Medulla oblongata (tissue), 1 donor: ENCODE measurements around the gene TLCD3A.
A peak's percentile ranks its signal among the peaks of the same experiment; 100 is the strongest.

ENCODE experiments used
- DNase-seq: peaks from one replicate; pipeline ENCODE4 v3.0.0-alpha.2; 2015; ENCODE audit errors: extremely low spot score

TLCD3A gene

DNA sequence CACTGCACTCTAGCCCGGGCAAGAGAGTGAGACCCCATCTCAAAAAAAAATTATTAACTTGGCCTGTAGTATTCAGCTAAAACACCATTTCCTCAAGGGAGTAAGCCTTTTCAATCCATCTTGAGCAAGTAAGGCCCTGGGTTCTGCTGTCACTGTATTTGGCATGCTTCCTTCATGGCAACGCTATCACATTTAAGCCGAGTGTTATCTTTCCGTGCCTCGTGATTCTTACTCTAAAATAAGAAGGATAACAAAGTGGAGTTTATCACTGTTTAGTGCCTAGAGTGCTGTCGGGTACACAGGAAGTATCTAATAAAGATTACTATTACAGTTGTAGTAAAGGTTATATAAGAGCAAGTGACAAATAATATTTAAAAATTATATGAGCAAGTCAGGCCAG lies 26.5 kb upstream of the TLCD3A start:
- no peak for DNase-seq

- no peak for DNase-seq
Measured at GRCh38 chr17:708132-708531, 24.3 kb upstream of the TLCD3A start.

GRCh38 chr17:718075-718474 lies 14.3 kb upstream of the TLCD3A start:
- DNase-seq = no peak

GRCh38 chr17:720706-721539 lies 11.5 kb upstream of the TLCD3A start:
- DNase-seq = no peak

GRCh38 chr17:721540-721937 lies 10.9 kb upstream of the TLCD3A start:
- no peak for DNase-seq

DNA sequence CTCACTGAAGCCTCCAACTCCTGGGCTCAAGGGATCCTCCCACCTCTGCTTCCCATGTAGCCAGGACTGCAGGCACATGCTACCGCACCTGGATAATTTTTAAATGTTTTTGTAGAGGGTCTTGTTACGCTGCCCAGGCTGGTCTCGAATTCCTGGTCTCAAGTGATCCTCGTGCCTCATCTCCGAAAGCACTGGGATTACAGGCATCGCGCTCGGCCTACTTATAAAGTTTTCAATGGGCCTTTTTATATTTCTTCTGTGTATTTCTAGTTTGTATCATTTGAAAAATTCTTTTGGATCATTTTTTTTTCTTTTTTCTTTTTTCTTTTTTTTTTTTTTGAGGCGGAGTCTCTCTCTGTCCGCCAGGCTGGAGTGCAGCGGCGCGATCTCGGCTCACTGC lies 7.3 kb upstream of the TLCD3A start:
- no peak for DNase-seq

DNA sequence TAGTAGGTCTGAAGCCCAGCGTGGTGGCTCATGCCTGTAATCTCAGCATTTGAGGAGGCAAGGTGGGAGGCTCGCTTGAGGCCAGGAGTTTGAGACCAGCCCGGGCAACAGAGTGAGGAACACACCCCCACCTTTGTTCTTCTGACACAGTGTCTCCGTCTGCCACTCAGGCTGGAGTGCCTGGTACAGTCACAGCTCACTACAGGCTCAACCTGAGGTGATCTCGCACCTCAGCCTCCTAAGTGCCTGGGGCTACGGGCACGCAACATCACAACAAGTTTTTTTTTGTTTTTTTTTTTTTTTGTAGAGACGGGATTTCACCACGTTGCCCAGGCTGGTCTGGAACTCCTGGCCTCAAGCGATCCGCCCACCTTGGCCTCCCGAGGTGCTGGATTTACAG lies 6.7 kb upstream of the TLCD3A start:
- DNase-seq = no peak

- DNase-seq = no peak
Measured at GRCh38 chr17:726271-726919, 6.0 kb upstream of the TLCD3A start.

DNA sequence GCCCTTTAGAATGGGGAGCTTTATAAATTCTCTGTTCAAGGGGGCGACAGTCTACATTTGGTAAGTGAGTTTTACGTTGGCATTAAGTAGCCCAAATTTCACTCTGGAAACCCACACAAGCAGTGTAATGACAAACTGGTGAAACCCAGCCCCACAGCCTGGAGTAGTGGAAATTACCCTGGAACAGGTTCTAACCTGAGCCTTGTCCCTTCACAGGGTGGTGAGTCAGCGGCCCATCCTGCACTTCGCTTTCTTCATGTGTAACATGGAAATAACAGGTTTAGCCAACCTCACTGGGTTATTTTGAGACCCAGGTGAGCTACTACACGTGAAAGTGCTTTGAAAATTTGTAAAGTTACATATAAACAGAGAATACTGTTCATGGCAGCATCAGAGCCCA lies 3.5 kb upstream of the TLCD3A start:
- DNase-seq = no peak

- DNase-seq = no peak
Measured at GRCh38 chr17:731644-732066, 741 bp upstream of the TLCD3A start.

- no peak for DNase-seq
Measured at GRCh38 chr17:732902-733720, 715 bp downstream of the TLCD3A start.

DNA sequence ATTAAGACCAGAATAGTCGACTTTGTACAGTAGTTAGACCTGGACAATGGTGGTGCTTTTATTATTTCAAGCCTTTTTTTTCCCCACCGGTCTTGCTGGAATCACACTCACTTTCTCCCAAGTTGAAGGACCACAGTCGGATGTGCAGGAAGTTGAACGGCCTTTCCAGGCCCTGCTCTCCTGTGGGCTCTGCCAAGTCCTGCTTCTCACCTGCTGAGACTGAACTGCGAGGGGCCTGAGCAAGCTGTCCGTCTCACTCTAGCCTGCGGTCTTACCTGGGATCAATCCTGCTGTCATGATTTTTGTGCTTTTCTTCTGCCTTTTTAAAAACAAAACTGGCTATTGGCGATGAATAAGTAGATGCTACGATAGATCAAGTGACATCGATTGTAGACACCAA lies 1.3 kb downstream of the TLCD3A start:
- no peak for DNase-seq

GRCh38 chr17:737561-738113 lies 5.2 kb downstream of the TLCD3A start:
- DNase-seq = no peak

- peak; percentile 70 for DNase-seq
Measured at GRCh38 chr17:740240-741017, 8.0 kb downstream of the TLCD3A start.

- no peak for DNase-seq
Measured at GRCh38 chr17:742147-742793, 9.9 kb downstream of the TLCD3A start.

- no peak for DNase-seq
Measured at GRCh38 chr17:743139-743538, 10.7 kb downstream of the TLCD3A start.

- DNase-seq = no peak
Measured at GRCh38 chr17:744937-745336, 12.5 kb downstream of the TLCD3A start.

DNA sequence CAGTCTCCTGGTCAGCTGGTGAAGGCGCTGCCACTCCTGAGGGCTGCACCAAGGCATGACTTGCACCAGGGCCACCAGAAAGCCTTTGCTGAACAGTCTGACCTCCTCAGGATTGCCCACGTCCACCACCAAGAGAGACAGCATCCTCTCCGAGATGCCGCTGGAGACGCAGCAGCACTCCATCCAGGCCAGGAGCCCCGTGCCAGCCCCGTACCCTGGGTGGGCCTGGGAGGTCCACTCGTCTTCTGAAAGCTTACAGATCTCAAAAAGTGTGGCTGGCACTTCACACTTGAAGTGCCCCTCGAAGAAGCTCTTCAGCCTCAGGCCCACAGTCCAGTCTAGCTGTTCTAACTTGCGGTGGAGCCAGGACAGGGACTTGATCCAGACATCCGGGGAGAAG lies 13.0 kb downstream of the TLCD3A start:
- DNase-seq = no peak

GRCh38 chr17:746181-746580 lies 13.8 kb downstream of the TLCD3A start:
- no peak for DNase-seq

- DNase-seq = no peak
Measured at GRCh38 chr17:746783-747629, 14.6 kb downstream of the TLCD3A start.
